ENCODE data around the gene MTERF1. TPM values are rescaled to one million over a fixed set of nuclear protein-coding genes. Genes with fewer than 3 reads are reported as not detected.

Gene MTERF1
- total RNA-seq, 1 donor from 2014 or later = 9.6 TPM

GRCh38 chr7:91846436-91846835 is 34.1 kb downstream of the MTERF1 start:
- ATAC-seq (ENCODE audit: poor library complexity) (no peak), DNase-seq (no peak)
- intact Hi-C loops (cut with DNase I) = no loop called here

- no peak for ATAC-seq (ENCODE audit: poor library complexity)
- DNase-seq = no peak
- intact Hi-C loops (cut with DNase I) = no loop called here
Measured at GRCh38 chr7:91843831-91844230, 36.7 kb downstream of the MTERF1 start.

GRCh38 chr7:91838439-91838838 is 42.1 kb downstream of the MTERF1 start:
- intact Hi-C loops (cut with DNase I) = loop anchor here (10.0 kb wide), 1 partner anchor 606 kb away; the partner anchor contains the start of gene GATAD1
- DNase-seq (no peak), ATAC-seq (ENCODE audit: poor library complexity) (no peak)

GRCh38 chr7:91837397-91838070 is 43.0 kb downstream of the MTERF1 start:
- intact Hi-C loops (cut with DNase I) = loop anchor here (10.0 kb wide), 1 partner anchor 607 kb away; the partner anchor contains the start of gene GATAD1
- ATAC-seq (ENCODE audit: poor library complexity) (peak; percentile 59), DNase-seq (no peak)

- intact Hi-C loops (cut with DNase I) = loop anchor here (10.0 kb wide), 1 partner anchor 609 kb away; the partner anchor contains the start of gene GATAD1
- no peak for DNase-seq
- ATAC-seq (ENCODE audit: poor library complexity) = no peak
Measured at GRCh38 chr7:91835826-91836368, 44.6 kb downstream of the MTERF1 start.

GRCh38 chr7:91835091-91835825 is 45.2 kb downstream of the MTERF1 start:
- intact Hi-C loops (cut with DNase I) = loop anchor here (10.0 kb wide), 1 partner anchor 610 kb away; the partner anchor contains the start of gene GATAD1

GRCh38 chr7:91832493-91833045 is 47.9 kb downstream of the MTERF1 start:
- intact Hi-C loops (cut with DNase I) = loop anchor here (10.0 kb wide), 1 partner anchor 612 kb away; the partner anchor contains the start of gene GATAD1
- no peak for DNase-seq
- ATAC-seq (ENCODE audit: poor library complexity) = no peak

More at GRCh38 chr7:91835091-91835825, 45.2 kb downstream of the MTERF1 start:
- ATAC-seq (ENCODE audit: poor library complexity) = no peak
- no peak for DNase-seq

GRCh38 chr7:91827169-91827568 is 53.3 kb downstream of the MTERF1 start:
- ATAC-seq (ENCODE audit: poor library complexity) = no peak
- DNase-seq = no peak
- intact Hi-C loops (cut with DNase I) = no loop called here

GRCh38 chr7:91826377-91826776 is 54.1 kb downstream of the MTERF1 start:
- intact Hi-C loops (cut with DNase I) = no loop called here
- DNase-seq = no peak
- no peak for ATAC-seq (ENCODE audit: poor library complexity)

- intact Hi-C loops (cut with DNase I) = no loop called here
- no peak for ATAC-seq (ENCODE audit: poor library complexity)
Measured at GRCh38 chr7:91824201-91824600, 56.3 kb downstream of the MTERF1 start.

More at GRCh38 chr7:91824201-91824600, 56.3 kb downstream of the MTERF1 start:
- no peak for DNase-seq

Other genes starting within 250 kb of the MTERF1 start
- gene AKAP9, start 60.2 kb upstream of the MTERF1 start, total RNA-seq = 44.0 TPM

Data from Right ventricle myocardium superior (tissue), 1 donor.